Astrocyte (in vitro differentiated cells and primary cell): ENCODE results near the gene TRMT2A. TPM values are rescaled to one million over a fixed set of nuclear protein-coding genes. Genes with fewer than 3 reads are reported as not detected.
A peak's percentile ranks its signal among the peaks of the same experiment; 100 is the strongest.

Experiments used
- DNase-seq: peaks from one replicate; pipeline ENCODE4 v3.0.0-alpha.2; 2010; ENCODE audit warnings: low read depth
- FAIRE-seq: peaks from 2 replicates; lab custom pipeline; 2011; peaks lifted over from hg19 to GRCh38; lab: Jason Lieb, UNC
- H2AFZ ChIP-seq: 2 replicates; pipeline ENCODE4 v1.6.0; 2012; ENCODE audit warnings: low read depth, low read length, inconsistent platforms
- H3K27ac ChIP-seq: 2 replicates; pipeline ENCODE4 v1.5.1; 2011; ENCODE audit warnings: low read depth, low read length, inconsistent platforms
- H3K27me3 ChIP-seq: 2 replicates; pipeline ENCODE4 v1.6.0; 2011; ENCODE audit warnings: low read length, inconsistent platforms; ENCODE audit not compliant: insufficient read depth
- H3K36me3 ChIP-seq: 2 replicates; pipeline ENCODE4 v1.5.1; 2011; ENCODE audit warnings: low read length, inconsistent platforms; ENCODE audit not compliant: insufficient read depth
- H3K4me1 ChIP-seq: 2 replicates; pipeline ENCODE4 v1.5.1; 2011; ENCODE audit warnings: low read length, inconsistent platforms; ENCODE audit not compliant: insufficient read depth
- H3K4me2 ChIP-seq: 2 replicates; pipeline ENCODE4 v1.6.0; 2012; ENCODE audit warnings: low read length, inconsistent platforms
- H3K4me3 ChIP-seq: 2 replicates; pipeline ENCODE4 v1.5.1; 2011; ENCODE audit warnings: low read depth, mild to moderate bottlenecking, low read length, inconsistent platforms; ENCODE audit not compliant: insufficient read depth
- H3K79me2 ChIP-seq: 2 replicates; pipeline ENCODE4 v1.6.0; 2012; ENCODE audit warnings: mild to moderate bottlenecking, low read length, inconsistent platforms; ENCODE audit not compliant: insufficient read depth
- H3K9ac ChIP-seq: 2 replicates; pipeline ENCODE4 v1.6.0; 2012; ENCODE audit warnings: mild to moderate bottlenecking, low read length, inconsistent platforms
- H3K9me3 ChIP-seq: 2 replicates; pipeline ENCODE4 v1.5.1; 2012; ENCODE audit warnings: low read depth, mild to moderate bottlenecking, low read length, inconsistent platforms; ENCODE audit not compliant: insufficient read depth
- H4K20me1 ChIP-seq: 2 replicates; pipeline ENCODE4 v1.6.0; 2012; ENCODE audit warnings: low read length, inconsistent platforms; ENCODE audit not compliant: insufficient read depth
- H3K27ac Mint-ChIP-seq: one replicate; pipeline ENCODE4 v1.8.0; 2021; ENCODE audit warnings: mild to moderate bottlenecking, mixed read lengths; ENCODE audit not compliant: unreplicated experiment
- H3K27me3 Mint-ChIP-seq: one replicate; pipeline ENCODE4 v1.8.0; 2021; ENCODE audit warnings: low read depth, mixed read lengths; ENCODE audit not compliant: unreplicated experiment
- H3K36me3 Mint-ChIP-seq: one replicate; pipeline ENCODE4 v1.8.0; 2021; ENCODE audit warnings: low read depth, mixed read lengths; ENCODE audit not compliant: unreplicated experiment
- H3K4me1 Mint-ChIP-seq: one replicate; pipeline ENCODE4 v1.8.0; 2021; ENCODE audit warnings: low read depth, mixed read lengths; ENCODE audit not compliant: unreplicated experiment
- H3K4me3 Mint-ChIP-seq: one replicate; pipeline ENCODE4 v1.8.0; 2021; ENCODE audit warnings: mild to moderate bottlenecking, moderate library complexity, mixed read lengths; ENCODE audit not compliant: unreplicated experiment
- H3K9me3 Mint-ChIP-seq: one replicate; pipeline ENCODE4 v1.8.0; 2021; ENCODE audit warnings: mild to moderate bottlenecking, mixed read lengths; ENCODE audit not compliant: unreplicated experiment
- EZH2 ChIP-seq: IDR thresholded peaks from 2 replicates; pipeline ENCODE4 v1.6.1; 2012; ENCODE audit warnings: mild to moderate bottlenecking, low read length, inconsistent platforms; ENCODE audit not compliant: insufficient read depth
- total RNA-seq: library from RNA; stranded (reverse); gene quantifications from 2 replicates; pipeline ENCODE4 v1.2.1, GENCODE V29; 2021
- TF ChIP-seq, protein P1 (sequence below): IDR thresholded peaks from 2 replicates; pipeline ENCODE4 v1.5.1; 2011; ENCODE audit warnings: low read depth, mild to moderate bottlenecking, inconsistent platforms, low read length, moderate library complexity; ENCODE audit not compliant: insufficient read depth

Gene TRMT2A
- total RNA-seq, 1 donor from 2014 or later, result 32.9 TPM

GRCh38 chr22:20066617-20067383 lies 50.2 kb downstream of the TRMT2A start:
- DNase-seq, result no peak
- no peaks in the 10 kb centered on the region for H3K27me3 ChIP-seq
- H3K4me3 ChIP-seq, result no peak overlapping the region
- no peak overlapping the region for H3K9ac ChIP-seq
- no peak for FAIRE-seq
- H3K79me2 ChIP-seq, result no peaks in the 10 kb centered on the region
- H3K4me3 Mint-ChIP-seq, result no peak overlapping the region
- H2AFZ ChIP-seq, result no peak overlapping the region
- peaks cover 7% of the 10 kb centered on the region for H3K4me1 ChIP-seq
- H3K27ac ChIP-seq, result no peak overlapping the region
- TF ChIP-seq, protein P1, sequence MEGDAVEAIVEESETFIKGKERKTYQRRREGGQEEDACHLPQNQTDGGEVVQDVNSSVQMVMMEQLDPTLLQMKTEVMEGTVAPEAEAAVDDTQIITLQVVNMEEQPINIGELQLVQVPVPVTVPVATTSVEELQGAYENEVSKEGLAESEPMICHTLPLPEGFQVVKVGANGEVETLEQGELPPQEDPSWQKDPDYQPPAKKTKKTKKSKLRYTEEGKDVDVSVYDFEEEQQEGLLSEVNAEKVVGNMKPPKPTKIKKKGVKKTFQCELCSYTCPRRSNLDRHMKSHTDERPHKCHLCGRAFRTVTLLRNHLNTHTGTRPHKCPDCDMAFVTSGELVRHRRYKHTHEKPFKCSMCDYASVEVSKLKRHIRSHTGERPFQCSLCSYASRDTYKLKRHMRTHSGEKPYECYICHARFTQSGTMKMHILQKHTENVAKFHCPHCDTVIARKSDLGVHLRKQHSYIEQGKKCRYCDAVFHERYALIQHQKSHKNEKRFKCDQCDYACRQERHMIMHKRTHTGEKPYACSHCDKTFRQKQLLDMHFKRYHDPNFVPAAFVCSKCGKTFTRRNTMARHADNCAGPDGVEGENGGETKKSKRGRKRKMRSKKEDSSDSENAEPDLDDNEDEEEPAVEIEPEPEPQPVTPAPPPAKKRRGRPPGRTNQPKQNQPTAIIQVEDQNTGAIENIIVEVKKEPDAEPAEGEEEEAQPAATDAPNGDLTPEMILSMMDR, result no peak
- TF ChIP-seq EZH2, result no peak
- H3K9me3 Mint-ChIP-seq, result no peaks in the 10 kb centered on the region
- H3K36me3 ChIP-seq, result no peaks in the 10 kb centered on the region
- peaks cover 5% of the 10 kb centered on the region for H3K4me1 Mint-ChIP-seq
- H3K36me3 Mint-ChIP-seq, result peaks cover 5% of the 10 kb centered on the region
- peak overlapping the region; percentile 34 for H3K27ac Mint-ChIP-seq
- H3K4me2 ChIP-seq, result no peak overlapping the region
- H4K20me1 ChIP-seq, result no peaks in the 10 kb centered on the region
- H3K9me3 ChIP-seq, result no peaks in the 10 kb centered on the region
- H3K27me3 Mint-ChIP-seq, result no peaks in the 10 kb centered on the region

- H3K4me3 ChIP-seq, result no peak overlapping the region
- DNase-seq (no peak), FAIRE-seq (no peak)
- no peak overlapping the region for H2AFZ ChIP-seq
- TF ChIP-seq, protein P1, result no peak
- no peak for TF ChIP-seq EZH2
- H3K79me2 ChIP-seq, result no peaks in the 10 kb centered on the region
- peaks cover 5% of the 10 kb centered on the region for H3K36me3 Mint-ChIP-seq
- no peaks in the 10 kb centered on the region for H3K36me3 ChIP-seq
- H3K9me3 ChIP-seq, result no peaks in the 10 kb centered on the region
- H3K27me3 ChIP-seq, result no peaks in the 10 kb centered on the region
- H3K4me1 ChIP-seq, result peaks cover 11% of the 10 kb centered on the region
- H4K20me1 ChIP-seq, result peaks cover 2% of the 10 kb centered on the region
- H3K9ac ChIP-seq, result no peak overlapping the region
- no peaks in the 10 kb centered on the region for H3K9me3 Mint-ChIP-seq
- H3K27me3 Mint-ChIP-seq, result no peaks in the 10 kb centered on the region
- H3K27ac ChIP-seq, result no peak overlapping the region
- H3K4me1 Mint-ChIP-seq, result peaks cover 5% of the 10 kb centered on the region
- H3K4me3 Mint-ChIP-seq, result no peak overlapping the region
- no peak overlapping the region for H3K27ac Mint-ChIP-seq
- no peak overlapping the region for H3K4me2 ChIP-seq
Observed at GRCh38 chr22:20065896-20066616, 51.0 kb downstream of the TRMT2A start.
